GM06990 (cell line): ENCODE results near the gene BCORL1.

Experiments
- DNase-seq: peaks from one replicate; pipeline ENCODE4 v3.0.0-alpha.2; 2011; ENCODE audit not compliant: insufficient read length; ENCODE audit errors: extremely low read depth
- H3K27me3 ChIP-seq: replicated peaks from 2 replicates; pipeline ENCODE4 v1.6.0; 2011; ENCODE audit warnings: low read length; ENCODE audit not compliant: control insufficient read depth, insufficient read depth
- H3K36me3 ChIP-seq: 2 replicates; pipeline ENCODE4 v1.5.1; 2011; ENCODE audit warnings: low read length; ENCODE audit not compliant: control insufficient read depth, insufficient read depth
- H3K4me3 ChIP-seq: replicated peaks from 2 replicates; pipeline ENCODE4 v1.5.1; 2011; ENCODE audit warnings: low read depth, mild to moderate bottlenecking, control low read depth, low read length
- CTCF ChIP-seq: IDR thresholded peaks from 2 replicates; pipeline ENCODE4 v1.5.1; 2011; ENCODE audit warnings: low read length, control low read depth, mild to moderate bottlenecking, inconsistent platforms; ENCODE audit not compliant: insufficient read depth, poor library complexity, severe bottlenecking

The BCORL1 gene

GRCh38 chrX:129958083-129958465 is 24.4 kb upstream of the BCORL1 start:
- no peak for TF ChIP-seq CTCF
- H3K27me3 ChIP-seq, result no peaks in the 10 kb centered on the region
- no peaks in the 10 kb centered on the region for H3K36me3 ChIP-seq
- peak overlapping the region; percentile 58; the same call in 1 of the 2 replicates for H3K4me3 ChIP-seq
- DNase-seq, result no peak

DNA sequence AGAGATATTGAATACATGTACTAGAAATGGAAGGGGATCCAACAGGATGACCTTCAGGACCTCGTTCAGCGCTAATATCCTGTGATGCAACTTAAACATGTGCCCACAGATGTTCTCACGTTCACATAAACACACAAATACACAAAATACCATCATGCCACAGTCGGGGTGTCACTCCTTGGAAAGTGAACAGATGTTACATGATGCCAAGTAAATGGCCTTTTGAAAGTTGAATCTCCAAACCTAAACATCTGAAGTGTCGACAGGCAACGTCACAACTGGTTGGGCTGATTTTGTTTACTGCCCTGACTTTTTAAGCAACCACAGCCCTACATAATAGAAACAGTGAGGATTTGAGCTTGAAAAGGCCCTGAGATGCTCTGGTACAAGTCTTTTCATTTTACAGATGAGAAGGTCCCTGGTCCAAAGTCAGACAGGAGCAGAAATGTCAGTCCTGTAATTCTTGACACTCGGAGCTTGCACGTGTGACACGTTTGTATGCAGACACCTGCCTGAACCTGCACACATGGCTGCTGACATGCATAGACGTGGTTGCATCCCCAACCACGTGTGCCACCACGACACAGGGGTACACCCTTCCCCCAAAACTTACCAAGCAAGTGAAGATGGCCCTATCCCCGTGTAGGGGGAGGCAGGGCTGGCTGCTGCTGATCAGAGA is 23.5 kb upstream of the BCORL1 start:
- DNase-seq, result no peak
- Histone ChIP-seq H3K4me3 (no peak overlapping the region), H3K27me3 (no peaks in the 10 kb centered on the region), H3K36me3 (no peaks in the 10 kb centered on the region)
- TF ChIP-seq CTCF, result no peak

DNA sequence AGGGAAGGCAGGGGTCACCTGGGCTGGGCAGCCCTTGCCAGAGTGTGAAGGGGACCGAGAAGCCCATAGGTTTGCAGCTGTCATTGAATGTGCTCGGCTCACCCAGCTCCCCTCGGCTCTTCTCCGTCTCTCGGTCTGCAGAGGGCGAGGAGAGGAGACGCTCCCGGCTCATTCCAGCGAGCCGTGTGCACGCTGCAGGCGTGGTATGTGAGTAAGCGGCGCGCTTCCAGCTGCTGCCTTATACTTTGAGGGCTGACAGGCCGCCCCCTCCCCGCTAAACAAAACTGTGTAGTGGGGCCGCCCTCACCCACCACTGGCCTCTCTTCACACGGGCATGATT is 23.0 kb upstream of the BCORL1 start:
- Histone ChIP-seq H3K27me3 (no peaks in the 10 kb centered on the region), H3K36me3 (no peaks in the 10 kb centered on the region), H3K4me3 (no peak overlapping the region)
- TF ChIP-seq CTCF, result no peak
- DNase-seq, result no peak

DNA sequence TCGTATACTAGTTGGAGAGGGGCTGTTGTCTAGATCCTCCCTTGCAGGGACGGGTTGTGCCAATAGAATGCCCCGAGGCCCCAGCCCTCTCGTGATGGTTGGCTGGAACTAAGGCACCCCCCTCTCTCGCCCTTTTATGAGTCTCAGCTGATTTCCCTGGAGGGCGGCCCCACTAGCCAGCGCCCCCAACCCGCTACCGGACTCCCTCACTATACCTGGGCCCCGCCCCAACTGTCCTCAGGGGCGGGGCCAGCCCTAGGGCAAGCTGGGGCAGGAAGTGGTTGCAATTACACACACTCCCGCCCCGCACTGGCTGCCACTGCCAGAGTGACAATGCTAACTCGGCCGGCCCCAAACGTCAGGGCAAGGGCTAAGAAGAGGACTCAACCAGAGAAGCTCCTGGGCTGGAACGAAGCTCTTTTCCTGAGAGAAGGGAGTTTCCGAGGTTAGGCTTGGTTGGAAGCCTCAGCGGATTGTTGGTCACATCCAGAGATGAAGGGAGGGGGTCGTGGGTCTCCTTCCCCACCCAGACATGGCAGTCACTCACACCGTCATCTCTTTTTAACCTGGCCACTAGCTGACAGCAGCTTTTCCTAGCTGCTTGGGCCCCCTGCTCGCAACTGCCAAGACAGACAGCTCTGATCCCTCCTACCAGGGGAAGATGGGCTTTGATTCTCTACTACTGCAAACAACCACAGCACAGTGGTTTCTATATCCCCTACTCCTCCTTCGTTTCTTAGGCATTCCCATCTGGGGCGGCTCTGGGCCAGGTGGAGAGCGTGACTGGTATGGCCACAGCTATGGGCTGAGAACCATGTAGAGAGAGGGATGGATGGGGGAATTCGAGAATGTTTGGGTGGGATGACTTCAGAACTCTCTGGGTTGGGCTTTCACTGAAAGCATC is 21.0 kb upstream of the BCORL1 start:
- Histone ChIP-seq H3K36me3 (no peaks in the 10 kb centered on the region), H3K4me3 (peak overlapping the region; percentile 19), H3K27me3 (no peaks in the 10 kb centered on the region)
- no peak for TF ChIP-seq CTCF
- DNase-seq, result peak; percentile 81

- Histone ChIP-seq H3K36me3 (no peaks in the 10 kb centered on the region), H3K4me3 (no peak overlapping the region), H3K27me3 (no peaks in the 10 kb centered on the region)
- no peak for DNase-seq
- TF ChIP-seq CTCF, result no peak
Measured at GRCh38 chrX:129963729-129964128, 18.7 kb upstream of the BCORL1 start.
